Breast epithelium (tissue), 4 donors: ENCODE results near the gene ZNF431. TPM values are rescaled to one million over a fixed set of nuclear protein-coding genes. Genes with fewer than 3 reads are reported as not detected.

ENCODE experiments used
- DNase-seq, 2 donors: peaks; one replicate each; pipeline ENCODE4 v3.0.0-alpha.2; 2019; ENCODE audit warnings: low spot score in 2 of 2
- H3K27ac ChIP-seq, 2 donors: fragments of 200-600 bp; sonication (generic) in 1 of 2; one replicate each; pipeline ENCODE4 v1.5.1; 2016 to 2019; ENCODE audit warnings: mild to moderate bottlenecking in 1 of 2
- H3K27me3 ChIP-seq, 2 donors: fragments of 200-600 bp; sonication (generic) in 1 of 2; one replicate each; pipeline versions ENCODE4 v1.5.1 to v1.6.0; 2017 to 2019; ENCODE audit warnings: control low read depth in 1 of 2, mild to moderate bottlenecking in 1 of 2
- H3K36me3 ChIP-seq: fragments of 200-600 bp; one replicate; pipeline ENCODE4 v1.5.1; 2019
- H3K4me1 ChIP-seq, 2 donors: fragments of 200-600 bp; sonication (generic); one replicate each; pipeline ENCODE4 v1.5.1; 2016 to 2019; ENCODE audit warnings: control low read depth in 1 of 2
- H3K4me3 ChIP-seq, 3 donors: fragments of 200-600 bp; sonication (generic); 1 replicate in 2 of 3; 2 replicates in 1 of 3; pipeline ENCODE4 v1.5.1; 2016 to 2019; ENCODE audit warnings: mild to moderate bottlenecking in 3 of 3, moderate library complexity in 2 of 3
- H3K9me3 ChIP-seq, 2 donors: fragments of 200-600 bp; sonication (generic) in 1 of 2; one replicate each; pipeline ENCODE4 v1.5.1; 2016 to 2019; ENCODE audit warnings: control low read depth in 1 of 2
- POLR2A ChIP-seq: fragments of 450-650 bp; IDR thresholded peaks from one replicate; pipeline ENCODE4 v1.6.1; 2016; ENCODE audit warnings: antibody characterized with exemption, mild to moderate bottlenecking, moderate library complexity
- POLR2AphosphoS5 ChIP-seq, 3 donors: sonication (generic); formaldehyde crosslinking; IDR thresholded peaks; one replicate each; pipeline ENCODE4 v1.6.1; 2017; ENCODE audit warnings: antibody characterized with exemption in 3 of 3
- intact Hi-C: fragments of 100-400 bp; cut with DNase I; formaldehyde crosslinking; loops from one replicate; pipeline ENCODE4 v1.15.1; 2023; ENCODE audit warnings: low total_unique reads
- total RNA-seq, 3 donors: library from RNA; depleted of rRNA; stranded (reverse); fragments of >200 nt; gene quantifications; one replicate each; pipeline ENCODE4 v1.1.0, GENCODE V29; 2016
- TF ChIP-seq, protein P1 (sequence below), 3 donors: fragments of 450-650 bp; IDR thresholded peaks; one replicate each; pipeline ENCODE4 v1.5.1; 2016 to 2017; ENCODE audit warnings: antibody characterized with exemption in 3 of 3, mild to moderate bottlenecking in 3 of 3, moderate library complexity in 3 of 3

The ZNF431 gene
- total RNA-seq, 3 donors from 2014 or later, result 11.1 to 28.1 (median 11.8) TPM

- no peaks in the 10 kb centered on the region for H3K36me3 ChIP-seq
- no peak for DNase-seq
- no peaks in the 10 kb centered on the region for H3K4me1 ChIP-seq
- no peak overlapping the region for H3K27ac ChIP-seq
- H3K9me3 ChIP-seq, result peaks cover 9 to 13% of the 10 kb centered on the region in 2 donors
- H3K4me3 ChIP-seq, result no peak overlapping the region
- TF ChIP-seq POLR2AphosphoS5 (IDR thresholded peaks at IDR 0.05) (no peak), POLR2A (no peak)
- TF ChIP-seq, protein P1, sequence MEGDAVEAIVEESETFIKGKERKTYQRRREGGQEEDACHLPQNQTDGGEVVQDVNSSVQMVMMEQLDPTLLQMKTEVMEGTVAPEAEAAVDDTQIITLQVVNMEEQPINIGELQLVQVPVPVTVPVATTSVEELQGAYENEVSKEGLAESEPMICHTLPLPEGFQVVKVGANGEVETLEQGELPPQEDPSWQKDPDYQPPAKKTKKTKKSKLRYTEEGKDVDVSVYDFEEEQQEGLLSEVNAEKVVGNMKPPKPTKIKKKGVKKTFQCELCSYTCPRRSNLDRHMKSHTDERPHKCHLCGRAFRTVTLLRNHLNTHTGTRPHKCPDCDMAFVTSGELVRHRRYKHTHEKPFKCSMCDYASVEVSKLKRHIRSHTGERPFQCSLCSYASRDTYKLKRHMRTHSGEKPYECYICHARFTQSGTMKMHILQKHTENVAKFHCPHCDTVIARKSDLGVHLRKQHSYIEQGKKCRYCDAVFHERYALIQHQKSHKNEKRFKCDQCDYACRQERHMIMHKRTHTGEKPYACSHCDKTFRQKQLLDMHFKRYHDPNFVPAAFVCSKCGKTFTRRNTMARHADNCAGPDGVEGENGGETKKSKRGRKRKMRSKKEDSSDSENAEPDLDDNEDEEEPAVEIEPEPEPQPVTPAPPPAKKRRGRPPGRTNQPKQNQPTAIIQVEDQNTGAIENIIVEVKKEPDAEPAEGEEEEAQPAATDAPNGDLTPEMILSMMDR (IDR thresholded peaks at IDR 0.05), result no peak
- H3K27me3 ChIP-seq, result no peaks in the 10 kb centered on the region
- intact Hi-C loops, result no loop called here
Observed at GRCh38 chr19:21109116-21109515, 32.7 kb upstream of the ZNF431 start.

GRCh38 chr19:21110183-21110582, 31.7 kb upstream of the ZNF431 start:
- Histone ChIP-seq H3K27me3 (no peaks in the 10 kb centered on the region), H3K9me3 (peaks cover 13 to 22% of the 10 kb centered on the region in 2 donors), H3K4me3 (no peak overlapping the region), H3K36me3 (no peaks in the 10 kb centered on the region), H3K4me1 (no peaks in the 10 kb centered on the region), H3K27ac (no peak overlapping the region)
- no peak for DNase-seq
- intact Hi-C loops, result no loop called here
- TF ChIP-seq POLR2A (no peak), POLR2AphosphoS5 (IDR thresholded peaks at IDR 0.05) (no peak)
- TF ChIP-seq, protein P1 (IDR thresholded peaks at IDR 0.05), result no peak

DNA sequence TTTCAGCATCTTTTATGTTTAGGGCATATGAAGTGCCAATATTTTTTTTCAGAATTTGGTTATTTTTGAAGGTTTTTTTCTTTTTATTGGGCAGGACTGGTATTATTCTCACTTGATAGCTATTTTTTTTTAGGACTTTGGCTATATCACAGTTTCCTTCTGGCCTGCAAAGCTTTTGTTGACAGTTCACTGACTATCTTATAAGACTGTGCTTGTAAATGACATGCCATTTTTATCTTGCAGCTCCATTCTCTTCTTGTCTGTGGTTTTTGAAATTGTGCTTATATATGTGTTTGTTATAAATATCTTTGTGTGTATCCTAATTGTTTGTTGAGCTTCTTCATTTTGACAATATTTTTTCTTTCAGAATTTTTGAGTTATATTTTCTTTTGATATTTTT, 26.4 kb upstream of the ZNF431 start:
- Histone ChIP-seq H3K4me1 (no peaks in the 10 kb centered on the region), H3K27ac (no peak overlapping the region), H3K27me3 (no peaks in the 10 kb centered on the region), H3K36me3 (no peaks in the 10 kb centered on the region), H3K4me3 (no peak overlapping the region), H3K9me3 (peaks cover 13 to 22% of the 10 kb centered on the region in 2 donors)
- intact Hi-C loops, result no loop called here
- no peak for DNase-seq
- no peak for TF ChIP-seq POLR2A
- no peak for TF ChIP-seq POLR2AphosphoS5 (IDR thresholded peaks at IDR 0.05)
- TF ChIP-seq, protein P1 (IDR thresholded peaks at IDR 0.05), result no peak

- Histone ChIP-seq H3K36me3 (no peaks in the 10 kb centered on the region), H3K27ac (no peak overlapping the region), H3K27me3 (no peaks in the 10 kb centered on the region), H3K4me1 (no peaks in the 10 kb centered on the region), H3K4me3 (no peak overlapping the region), H3K9me3 (peaks cover 13 to 16% of the 10 kb centered on the region in 2 donors)
- DNase-seq, result no peak
- intact Hi-C loops, result no loop called here
- TF ChIP-seq POLR2AphosphoS5 (IDR thresholded peaks at IDR 0.05) (no peak), POLR2A (no peak)
- TF ChIP-seq, protein P1 (IDR thresholded peaks at IDR 0.05), result no peak
Observed at GRCh38 chr19:21117041-21117907, 24.6 kb upstream of the ZNF431 start.

DNA sequence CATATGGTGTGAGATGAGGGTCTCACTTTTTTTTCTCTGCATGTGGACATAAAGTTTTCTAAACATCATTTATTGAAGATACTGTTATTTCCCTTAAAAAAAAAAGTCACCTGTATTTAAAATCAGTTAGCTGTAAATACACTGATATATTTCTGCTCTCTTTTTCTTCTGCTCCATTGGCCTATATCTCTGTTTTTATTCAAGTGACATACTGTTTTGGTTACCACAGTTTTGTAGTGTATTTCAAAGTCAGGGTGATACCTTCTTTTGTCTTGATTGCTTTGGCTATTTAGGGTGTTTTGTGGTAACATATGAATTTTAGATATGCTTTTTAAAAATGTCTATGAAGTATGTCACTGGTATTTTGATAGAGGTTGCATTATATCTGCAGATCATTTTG, 15.8 kb upstream of the ZNF431 start:
- DNase-seq, result no peak
- Histone ChIP-seq H3K27ac (no peak overlapping the region), H3K27me3 (no peaks in the 10 kb centered on the region), H3K4me1 (no peaks in the 10 kb centered on the region), H3K4me3 (no peak overlapping the region), H3K36me3 (no peaks in the 10 kb centered on the region), H3K9me3 (no peaks in the 10 kb centered on the region)
- TF ChIP-seq, protein P1 (IDR thresholded peaks at IDR 0.05), result no peak
- intact Hi-C loops, result no loop called here
